Thyroid gland (tissue), 4 donors: ENCODE data around the gene SF1. TPM values are rescaled to one million over a fixed set of nuclear protein-coding genes. Genes with fewer than 3 reads are reported as not detected.

Source experiments
- DNase-seq, 2 donors: peaks; one replicate each; pipeline ENCODE4 v3.0.0-alpha.2; 2019
- H3K27ac ChIP-seq, 3 donors: fragments of 200-600 bp; sonication (generic); 1 replicate in 2 of 3; 2 replicates in 1 of 3; pipeline ENCODE4 v1.5.1; 2016 to 2019; ENCODE audit warnings: mild to moderate bottlenecking in 1 of 3, moderate library complexity in 1 of 3
- H3K27me3 ChIP-seq: fragments of 200-600 bp; sonication (generic); one replicate; pipeline ENCODE4 v1.5.1; 2019
- H3K36me3 ChIP-seq, 2 donors: fragments of 200-600 bp; sonication (generic); one replicate each; pipeline ENCODE4 v1.5.1; 2016 to 2019
- H3K4me1 ChIP-seq, 2 donors: fragments of 200-600 bp; sonication (generic); one replicate each; pipeline ENCODE4 v1.5.1; 2017 to 2019
- H3K4me3 ChIP-seq, 3 donors: fragments of 200-600 bp; sonication (generic); replicated peaks in 1 of 3; 1 replicate in 2 of 3; 2 replicates in 1 of 3; pipeline ENCODE4 v1.5.1; 2016; ENCODE audit warnings: mild to moderate bottlenecking in 1 of 3
- H3K9me3 ChIP-seq: fragments of 200-600 bp; sonication (generic); one replicate; pipeline ENCODE4 v1.5.1; 2017
- CTCF ChIP-seq, 6 experiments: fragments of 200-600 bp in 3 of 6; fragments of 450-650 bp in 3 of 6; sonication (generic) in 3 of 6; IDR thresholded peaks; one replicate each; pipeline ENCODE4 v1.5.1; 2016 to 2019; ENCODE audit warnings: antibody characterized with exemption in 6 of 6, mild to moderate bottlenecking in 2 of 6, inconsistent platforms in 1 of 6, moderate library complexity in 1 of 6
- POLR2A ChIP-seq, 2 donors: fragments of 450-650 bp; IDR thresholded peaks; one replicate each; pipeline ENCODE4 v1.6.1; 2017; ENCODE audit warnings: antibody characterized with exemption in 2 of 2, mild to moderate bottlenecking in 2 of 2, moderate library complexity in 1 of 2
- WGBS, 2 donors: methylation state at CpG; one replicate each; pipeline ENCODE4 v1.1.5; 2017; 5-methylcytosine and 5-hydroxymethylcytosine counted together
- intact Hi-C: fragments of 100-400 bp; cut with DNase I; formaldehyde crosslinking; loops from one replicate; pipeline ENCODE4 v1.15.1; 2023
- total RNA-seq, 4 donors: library from RNA; depleted of rRNA; stranded (reverse); fragments of >200 nt; gene quantifications; one replicate each; pipeline ENCODE4 v1.2.3, GENCODE V29; 2016

The SF1 gene
- total RNA-seq, 4 donors from 2014 or later, result 171 to 419 (median 297) TPM

- intact Hi-C loops, result loop anchor here (10.0 kb wide), 1 partner anchor 105 kb away; no protein-coding TSS in a partner anchor
- Histone ChIP-seq H3K4me3 (no peak overlapping the region), H3K9me3 (no peaks in the 10 kb centered on the region), H3K27me3 (no peaks in the 10 kb centered on the region), H3K36me3 (peaks cover 0 to 12% of the 10 kb centered on the region in 2 donors), H3K27ac (no peak overlapping the region), H3K4me1 (no peaks in the 10 kb centered on the region)
- TF ChIP-seq POLR2A (IDR thresholded peaks at IDR 0.05), result no peak
- no peak for TF ChIP-seq CTCF (IDR thresholded peaks at IDR 0.05)
- no peak for DNase-seq
- 94 to 96% methylated on average over 9 to 15 of the region's 15 CpGs for WGBS, 2 donors
Measured at GRCh38 chr11:64789331-64790204, 11.2 kb upstream of the SF1 start.

GRCh38 chr11:64788321-64789215 lies 10.2 kb upstream of the SF1 start:
- Histone ChIP-seq H3K4me1 (no peaks in the 10 kb centered on the region), H3K27me3 (no peaks in the 10 kb centered on the region), H3K9me3 (no peaks in the 10 kb centered on the region), H3K4me3 (no peak overlapping the region), H3K27ac (no peak overlapping the region), H3K36me3 (peaks cover 0 to 12% of the 10 kb centered on the region in 2 donors)
- no peak for TF ChIP-seq CTCF (IDR thresholded peaks at IDR 0.05)
- no peak for TF ChIP-seq POLR2A (IDR thresholded peaks at IDR 0.05)
- WGBS, 2 donors, result 87 to 91% methylated on average over 5 to 9 of the region's 9 CpGs
- intact Hi-C loops, result loop anchor here (10.0 kb wide), 1 partner anchor 106 kb away; no protein-coding TSS in a partner anchor
- DNase-seq, result no peak

GRCh38 chr11:64787526-64788320 lies 9.4 kb upstream of the SF1 start:
- peaks cover 0 to 12% of the 10 kb centered on the region in 2 donors for H3K36me3 ChIP-seq
- intact Hi-C loops, result loop anchor here (10.0 kb wide), 1 partner anchor 107 kb away; no protein-coding TSS in a partner anchor
- DNase-seq, result peak; percentile 48 to 54
- WGBS, 2 donors, result 54 to 62% methylated on average over 13 to 15 of the region's 15 CpGs
- no peak for TF ChIP-seq POLR2A (IDR thresholded peaks at IDR 0.05)
- peak in 5 of 6 experiments; percentile 20 to 61 (median 36) for TF ChIP-seq CTCF (IDR thresholded peaks at IDR 0.05)
- no peaks in the 10 kb centered on the region for H3K4me1 ChIP-seq
- H3K9me3 ChIP-seq, result no peaks in the 10 kb centered on the region
- no peak overlapping the region for H3K4me3 ChIP-seq
- H3K27ac ChIP-seq, result no peak overlapping the region
- H3K27me3 ChIP-seq, result no peaks in the 10 kb centered on the region

GRCh38 chr11:64786308-64786707 lies 8.0 kb upstream of the SF1 start:
- TF ChIP-seq CTCF (IDR thresholded peaks at IDR 0.05) (no peak), POLR2A (IDR thresholded peaks at IDR 0.05) (no peak)
- DNase-seq, result no peak
- intact Hi-C loops, result loop anchor here (10.0 kb wide), 1 partner anchor 108 kb away; no protein-coding TSS in a partner anchor
- WGBS, 2 donors, result 87 to 97% methylated on average over 10 of the region's 10 CpGs
- H3K27me3 ChIP-seq, result no peaks in the 10 kb centered on the region
- no peaks in the 10 kb centered on the region for H3K9me3 ChIP-seq
- peaks cover 0 to 12% of the 10 kb centered on the region in 2 donors for H3K36me3 ChIP-seq
- H3K4me3 ChIP-seq, result no peak overlapping the region
- no peaks in the 10 kb centered on the region for H3K4me1 ChIP-seq
- no peak overlapping the region for H3K27ac ChIP-seq
